Stimulated activated CD4-positive, alpha-beta T cell treated with anti-CD3 and anti-CD28 coated beads, Interleukin-2, amount 100 ng/mL, for 24 hours (primary cell): ENCODE measurements around the gene PRPF40B.

ENCODE experiments used
- DNase-seq, 2 donors: peaks; one replicate each; pipeline ENCODE4 v3.0.0-alpha.2; 2020

PRPF40B gene

GRCh38 chr12:49689785-49690184 is 66.4 kb downstream of the PRPF40B start:
- DNase-seq = no peak

- DNase-seq = no peak
Measured at GRCh38 chr12:49692851-49693250, 69.5 kb downstream of the PRPF40B start.

GRCh38 chr12:49693931-49694444 is 70.6 kb downstream of the PRPF40B start:
- DNase-seq = no peak
